Cardiac muscle cell (in vitro differentiated cells and primary cell): ENCODE results near the gene RPL36AL. TPM values are rescaled to one million over a fixed set of nuclear protein-coding genes. Genes with fewer than 3 reads are reported as not detected.

Experiments used
- DNase-seq, 2 donors: peaks; one replicate each; pipeline versions ENCODE4 v3.0.0 to v3.0.0-alpha.2; 2010 to 2017; ENCODE audit warnings: low read depth in 1 of 2, low spot score in 1 of 2
- H3K27ac ChIP-seq: fragments of 200-600 bp; sonication (generic); 2 replicates; pipeline ENCODE4 v1.5.1; 2016
- H3K27me3 ChIP-seq: fragments of 200-600 bp; sonication (generic); 2 replicates; pipeline ENCODE4 v1.6.0; 2016; ENCODE audit warnings: control low read depth
- H3K36me3 ChIP-seq: fragments of 200-600 bp; sonication (generic); 2 replicates; pipeline ENCODE4 v1.5.1; 2016; ENCODE audit warnings: control low read depth
- H3K4me1 ChIP-seq: fragments of 200-600 bp; sonication (generic); 2 replicates; pipeline ENCODE4 v1.8.1; 2017; ENCODE audit warnings: low read depth, mild to moderate bottlenecking, mixed run types
- H3K4me3 ChIP-seq: fragments of 200-600 bp; sonication (generic); 2 replicates; pipeline ENCODE4 v1.5.1; 2016; ENCODE audit warnings: mild to moderate bottlenecking
- H3K9me3 ChIP-seq: fragments of 200-600 bp; sonication (generic); 2 replicates; pipeline ENCODE4 v1.5.1; 2017; ENCODE audit warnings: low read depth, mild to moderate bottlenecking, control low read depth
- polyA plus RNA-seq: library from polyadenylated mRNA; unstranded; fragments of >200 nt; fragmentation: Nextera tagmentation; extraction: Ambion mirVana; gene quantifications from 2 replicates; pipeline ENCODE4 v1.2.1, GENCODE V29; 2016
- total RNA-seq: library from RNA; depleted of rRNA; stranded (reverse); fragments of >200 nt; gene quantifications from 2 replicates; pipeline ENCODE4 v1.2.3, GENCODE V29; 2016
- TF ChIP-seq, protein P1 (sequence below): IDR thresholded peaks from 2 replicates; pipeline ENCODE4 v1.5.1; 2012; ENCODE audit warnings: low read depth, mild to moderate bottlenecking, low read length

Gene RPL36AL
- total and polyA plus RNA-seq, 2 experiments from 2014 or later: 197 to 208 TPM

DNA sequence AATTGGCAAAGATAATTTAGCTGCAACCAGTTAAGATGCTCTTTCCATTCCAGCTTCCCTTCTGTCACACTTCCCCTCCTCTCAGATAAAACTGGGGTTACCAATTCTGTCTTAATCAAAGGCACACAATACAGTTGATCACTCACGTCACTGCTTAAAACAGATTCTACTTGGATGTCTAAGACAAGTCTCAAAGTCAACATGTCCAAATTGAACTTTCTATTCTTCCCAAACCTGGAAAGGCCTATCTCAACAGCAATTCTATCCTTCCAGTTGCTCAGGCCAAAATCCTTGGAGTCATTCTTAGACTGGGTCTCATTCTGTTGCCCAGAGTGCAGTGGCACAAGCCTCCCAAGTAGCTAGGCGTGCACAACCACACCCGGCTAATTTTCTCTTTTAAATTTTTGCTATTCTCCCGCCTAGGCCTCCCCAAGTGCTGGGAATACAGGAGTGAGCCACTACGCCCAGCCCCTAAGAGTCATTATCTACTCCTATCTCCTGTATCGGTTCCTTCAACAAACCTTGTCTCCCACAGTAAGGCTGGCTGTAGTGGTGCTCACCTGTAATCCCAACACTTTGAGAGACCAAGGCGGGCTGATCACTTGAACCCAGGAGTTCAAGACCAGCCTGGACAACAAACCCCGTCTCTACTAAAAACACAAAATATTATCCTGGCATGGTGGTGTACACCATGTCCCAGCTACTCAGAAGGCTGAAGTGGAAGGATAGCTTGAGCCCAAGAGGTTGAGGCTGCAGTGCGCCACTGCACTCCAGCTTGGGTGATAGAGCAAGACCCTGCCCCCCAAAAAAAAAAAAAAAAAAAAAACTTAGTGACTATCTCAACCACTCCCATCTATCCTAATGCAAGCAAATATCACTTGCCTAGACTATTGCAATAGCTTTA is 39.0 kb downstream of the RPL36AL start:
- Histone ChIP-seq H3K4me1 (peaks cover 17% of the 10 kb centered on the region), H3K27me3 (no peaks in the 10 kb centered on the region), H3K36me3 (peaks cover 13% of the 10 kb centered on the region), H3K9me3 (no peaks in the 10 kb centered on the region), H3K4me3 (no peak overlapping the region), H3K27ac (no peak overlapping the region)
- no peak for DNase-seq
- TF ChIP-seq, protein P1, sequence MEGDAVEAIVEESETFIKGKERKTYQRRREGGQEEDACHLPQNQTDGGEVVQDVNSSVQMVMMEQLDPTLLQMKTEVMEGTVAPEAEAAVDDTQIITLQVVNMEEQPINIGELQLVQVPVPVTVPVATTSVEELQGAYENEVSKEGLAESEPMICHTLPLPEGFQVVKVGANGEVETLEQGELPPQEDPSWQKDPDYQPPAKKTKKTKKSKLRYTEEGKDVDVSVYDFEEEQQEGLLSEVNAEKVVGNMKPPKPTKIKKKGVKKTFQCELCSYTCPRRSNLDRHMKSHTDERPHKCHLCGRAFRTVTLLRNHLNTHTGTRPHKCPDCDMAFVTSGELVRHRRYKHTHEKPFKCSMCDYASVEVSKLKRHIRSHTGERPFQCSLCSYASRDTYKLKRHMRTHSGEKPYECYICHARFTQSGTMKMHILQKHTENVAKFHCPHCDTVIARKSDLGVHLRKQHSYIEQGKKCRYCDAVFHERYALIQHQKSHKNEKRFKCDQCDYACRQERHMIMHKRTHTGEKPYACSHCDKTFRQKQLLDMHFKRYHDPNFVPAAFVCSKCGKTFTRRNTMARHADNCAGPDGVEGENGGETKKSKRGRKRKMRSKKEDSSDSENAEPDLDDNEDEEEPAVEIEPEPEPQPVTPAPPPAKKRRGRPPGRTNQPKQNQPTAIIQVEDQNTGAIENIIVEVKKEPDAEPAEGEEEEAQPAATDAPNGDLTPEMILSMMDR: no peak

DNA sequence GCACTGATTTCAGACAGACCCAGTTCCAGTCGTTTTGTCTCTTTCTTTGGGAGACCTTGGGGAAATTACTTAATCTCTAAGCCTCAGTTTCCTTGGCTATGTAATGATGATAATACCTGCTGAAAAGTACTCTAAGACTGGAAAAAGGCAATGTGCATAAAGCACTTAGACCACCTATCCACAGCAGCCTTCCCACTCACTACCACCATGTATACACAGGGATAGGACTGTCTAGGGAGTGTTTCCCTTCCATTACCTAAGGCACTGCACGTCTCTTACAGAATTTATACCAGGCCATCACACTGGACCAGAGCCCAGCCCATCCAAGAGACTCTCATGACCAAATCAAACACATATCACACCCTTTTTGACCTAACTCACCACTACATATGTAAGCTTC is 40.6 kb downstream of the RPL36AL start:
- Histone ChIP-seq H3K27me3 (no peaks in the 10 kb centered on the region), H3K27ac (peak overlapping the region; percentile 36), H3K9me3 (no peaks in the 10 kb centered on the region), H3K4me1 (peaks cover 15% of the 10 kb centered on the region), H3K36me3 (peaks cover 13% of the 10 kb centered on the region), H3K4me3 (no peak overlapping the region)
- TF ChIP-seq, protein P1: no peak
- DNase-seq: no peak

DNA sequence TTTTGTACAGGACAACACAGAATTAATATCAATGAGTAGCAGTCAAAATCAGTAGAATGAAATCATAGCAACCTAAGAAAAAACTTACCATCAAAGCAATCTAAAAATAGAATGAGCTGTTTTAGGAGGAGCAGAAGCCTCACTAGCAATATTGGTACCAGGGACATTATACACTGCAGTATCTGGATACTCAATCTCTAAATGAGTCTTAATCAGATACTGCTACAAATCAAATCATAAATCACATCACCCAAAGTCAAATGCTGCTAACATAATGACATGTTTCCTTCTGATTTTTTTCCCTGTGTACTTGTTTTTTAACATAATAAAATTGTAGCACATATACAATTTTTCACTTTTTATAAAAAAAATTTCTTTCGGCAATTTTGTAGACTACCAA is 42.3 kb downstream of the RPL36AL start:
- Histone ChIP-seq H3K27me3 (no peaks in the 10 kb centered on the region), H3K4me1 (peaks cover 5% of the 10 kb centered on the region), H3K9me3 (no peaks in the 10 kb centered on the region), H3K4me3 (no peak overlapping the region), H3K36me3 (peaks cover 7% of the 10 kb centered on the region), H3K27ac (peak overlapping the region; percentile 17)
- TF ChIP-seq, protein P1: no peak
- no peak for DNase-seq

DNA sequence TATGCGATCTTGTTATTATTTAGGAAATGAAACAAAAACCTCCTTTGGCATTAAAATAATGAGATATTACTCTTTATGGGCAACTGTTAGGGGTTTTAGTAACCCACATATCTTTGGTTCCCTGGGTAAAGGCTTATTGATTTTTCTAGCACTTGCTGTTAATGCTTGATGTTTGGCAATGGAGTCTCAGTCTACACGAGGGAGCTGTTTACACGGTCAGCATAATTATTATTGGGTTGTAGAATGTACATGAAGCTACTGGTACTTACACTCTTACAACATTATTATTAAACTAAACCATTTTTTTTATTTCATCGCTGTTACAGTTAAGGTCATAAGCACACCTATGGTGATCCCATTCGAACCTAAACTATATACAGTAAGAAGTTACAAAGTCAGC is 46.4 kb downstream of the RPL36AL start:
- Histone ChIP-seq H3K4me3 (no peak overlapping the region), H3K36me3 (peaks cover 7% of the 10 kb centered on the region), H3K27ac (no peak overlapping the region), H3K27me3 (no peaks in the 10 kb centered on the region), H3K9me3 (no peaks in the 10 kb centered on the region), H3K4me1 (peaks cover 8% of the 10 kb centered on the region)
- TF ChIP-seq, protein P1: no peak
- DNase-seq: no peak

DNA sequence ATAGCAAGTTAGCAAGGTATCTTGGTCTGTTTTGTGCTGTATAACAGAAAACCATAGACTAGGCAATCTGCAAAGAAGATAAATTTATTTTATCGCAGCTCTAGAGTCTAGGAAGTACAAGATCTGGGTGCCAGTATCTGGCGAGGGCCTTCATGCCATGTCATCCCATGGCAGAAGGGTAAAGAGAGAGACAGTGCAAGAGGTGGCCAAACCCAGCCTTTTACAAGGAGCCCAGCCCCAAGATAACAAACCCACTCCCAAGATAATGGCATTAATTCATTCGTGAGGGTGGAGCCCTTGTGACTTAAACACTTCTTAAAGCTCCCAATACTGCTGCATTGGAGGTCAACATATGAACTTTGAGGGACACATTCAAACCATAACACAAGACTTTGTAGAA is 51.1 kb downstream of the RPL36AL start:
- Histone ChIP-seq H3K36me3 (no peaks in the 10 kb centered on the region), H3K4me3 (no peak overlapping the region), H3K9me3 (no peaks in the 10 kb centered on the region), H3K4me1 (peaks cover 8% of the 10 kb centered on the region), H3K27ac (no peak overlapping the region), H3K27me3 (no peaks in the 10 kb centered on the region)
- TF ChIP-seq, protein P1: no peak
- no peak for DNase-seq

Other genes with a start within 250 kb of the RPL36AL start
- 498 and 2,037 TPM in 2 replicates for gene RPS29, start 34.2 kb downstream of the RPL36AL start, total RNA-seq
- gene RPS29, start 34.2 kb downstream of the RPL36AL start, polyA plus RNA-seq: 1,089 and 1,188 TPM in 2 replicates
- 10.0 and 11.2 TPM in 2 replicates for gene LRR1, start 21.7 kb downstream of the RPL36AL start, total RNA-seq
- gene LRR1, start 21.7 kb downstream of the RPL36AL start, polyA plus RNA-seq: 22.8 and 29.5 TPM in 2 replicates
- gene MGAT2, start 173 bp upstream of the RPL36AL start, total RNA-seq: 45.3 and 48.5 TPM in 2 replicates
- 35.2 and 35.9 TPM in 2 replicates for gene MGAT2, start 173 bp upstream of the RPL36AL start, polyA plus RNA-seq
- gene DNAAF2, start 14.6 kb upstream of the RPL36AL start, total RNA-seq: 28.0 and 28.9 TPM in 2 replicates
- 26.0 and 34.9 TPM in 2 replicates for gene DNAAF2, start 14.6 kb upstream of the RPL36AL start, polyA plus RNA-seq
- gene POLE2, start 67.6 kb upstream of the RPL36AL start, total RNA-seq: 2.8 and 4.5 TPM in 2 replicates
- 9.0 and 11.8 TPM in 2 replicates for gene POLE2, start 67.6 kb upstream of the RPL36AL start, polyA plus RNA-seq
- gene KLHDC1, start 72.5 kb upstream of the RPL36AL start, total RNA-seq: 0.85 and 2.6 TPM in 2 replicates
- gene KLHDC1, start 72.5 kb upstream of the RPL36AL start, polyA plus RNA-seq: 4.0 and 4.1 TPM in 2 replicates
- 83.7 and 94.5 TPM in 2 replicates for gene KLHDC2, start 147.5 kb upstream of the RPL36AL start, total RNA-seq
- gene KLHDC2, start 147.5 kb upstream of the RPL36AL start, polyA plus RNA-seq: 192 and 236 TPM in 2 replicates
- 33.9 and 43.9 TPM in 2 replicates for gene NEMF, start 232.2 kb upstream of the RPL36AL start, total RNA-seq
- gene NEMF, start 232.2 kb upstream of the RPL36AL start, polyA plus RNA-seq: 71.9 and 80.5 TPM in 2 replicates